PC-9 (cell line): Measurements from ENCODE around the gene SRL. TPM values are rescaled to one million over a fixed set of nuclear protein-coding genes. Genes with fewer than 3 reads are reported as not detected.

Experiments
- BruUV-seq: library from RNA; stranded (reverse); fragments of 400-500 nt; replicated peaks from 2 replicates; lab custom pipeline; 2021; lab: Mats Ljungman, UMichigan
- CTCF ChIA-PET: fragments of 300-600 bp; sonication (Branson Sonifier 250); formaldehyde crosslinking; loops from one replicate; lab custom pipeline; 2022; ENCODE audit warnings: antibody characterized with exemption; lab: Charles Lee
- POLR2A ChIA-PET: fragments of 300-600 bp; sonication (Branson Sonifier 250); formaldehyde crosslinking; loops from one replicate; lab custom pipeline; 2022; ENCODE audit warnings: antibody characterized with exemption; ENCODE audit not compliant: unreplicated experiment; lab: Charles Lee
- DNase-seq, 2 experiments: peaks; one replicate each; pipeline versions ENCODE4 v3.0.0 to v3.0.0-alpha.2; 2015 to 2022; ENCODE audit warnings: mixed read lengths in 1 of 2
- H2AFZ ChIP-seq: fragments of 200-600 bp; sonication (generic); 2 replicates; pipeline ENCODE4 v1.8.1; 2017; ENCODE audit warnings: antibody characterized with exemption
- H3F3A ChIP-seq: fragments of 200-600 bp; sonication (generic); 2 replicates; pipeline ENCODE4 v1.8.1; 2017; ENCODE audit warnings: antibody characterized with exemption, mild to moderate bottlenecking, low read depth; ENCODE audit not compliant: insufficient read depth
- H3K27ac ChIP-seq: fragments of 200-600 bp; sonication (generic); 2 replicates; pipeline ENCODE4 v1.6.1; 2016; ENCODE audit warnings: mixed run types
- H3K27me3 ChIP-seq: fragments of 200-600 bp; sonication (generic); 2 replicates; pipeline ENCODE4 v1.6.1; 2016; ENCODE audit warnings: low read depth, mixed run types; ENCODE audit not compliant: insufficient read depth
- H3K36me3 ChIP-seq: fragments of 200-600 bp; sonication (generic); 2 replicates; pipeline ENCODE4 v1.6.1; 2016; ENCODE audit warnings: low read depth, mixed run types
- H3K4me1 ChIP-seq: fragments of 200-600 bp; sonication (generic); replicated peaks from 2 replicates; pipeline ENCODE4 v1.6.1; 2016; ENCODE audit warnings: mixed run types; ENCODE audit not compliant: insufficient read depth
- H3K4me2 ChIP-seq: fragments of 200-600 bp; sonication (generic); 2 replicates; pipeline ENCODE4 v1.6.1; 2017; ENCODE audit warnings: mixed run types
- H3K4me3 ChIP-seq: fragments of 200-600 bp; sonication (generic); 2 replicates; pipeline ENCODE4 v1.6.1; 2016; ENCODE audit warnings: mixed run types
- H3K79me2 ChIP-seq: fragments of 200-600 bp; sonication (generic); 2 replicates; pipeline ENCODE4 v1.6.1; 2017; ENCODE audit warnings: low read depth, mixed run types
- H3K9me2 ChIP-seq: fragments of 200-600 bp; sonication (generic); 2 replicates; pipeline ENCODE4 v1.8.1; 2017; ENCODE audit warnings: mild to moderate bottlenecking; ENCODE audit not compliant: insufficient read depth
- H3K9me3 ChIP-seq: fragments of 200-600 bp; sonication (generic); 2 replicates; pipeline ENCODE4 v1.8.1; 2016; ENCODE audit warnings: low read depth; ENCODE audit not compliant: insufficient read depth
- H4K20me1 ChIP-seq: fragments of 200-600 bp; sonication (generic); 2 replicates; pipeline ENCODE4 v1.8.1; 2017; ENCODE audit not compliant: insufficient read depth
- EZH2 ChIP-seq: fragments of 200-600 bp; sonication (generic); IDR thresholded peaks from 2 replicates; pipeline ENCODE4 v1.8.0; 2017; ENCODE audit warnings: antibody characterized with exemption, low read depth
- intact Hi-C: fragments of 100-400 bp; cut with micrococcal nuclease; formaldehyde crosslinking; loops from one replicate; pipeline ENCODE4 v1.10.0; 2022; ENCODE audit not compliant: unreplicated experiment
- total RNA-seq: library from RNA; stranded (reverse); gene quantifications from 2 replicates; pipeline ENCODE4 v1.2.3, GENCODE V29; 2021
- TF ChIP-seq, protein P1 (sequence below): fragments of 200-600 bp; sonication (generic); conservative IDR thresholded peaks from 2 replicates; pipeline ENCODE4 v1.6.1; 2017; ENCODE audit warnings: mixed run types, antibody characterized with exemption, mild to moderate bottlenecking, moderate library complexity

The SRL gene
- total RNA-seq, 1 experiment from 2014 or later: not detected

- CTCF ChIA-PET: no interaction called here
- H4K20me1 ChIP-seq: peaks cover 48% of the 10 kb centered on the region
- H3K27ac ChIP-seq: no peak overlapping the region
- POLR2A ChIA-PET: no interaction called here
- no TSS peak for BruUV-seq
- no peaks in the 10 kb centered on the region for H3K4me1 ChIP-seq
- 0 out of 2 replicates have a peak, but pooled peaks cover 10% of the 10 kb centered on the region for H3K36me3 ChIP-seq
- no peaks in the 10 kb centered on the region for H3K9me2 ChIP-seq
- no peak for DNase-seq
- peaks cover 52% of the 10 kb centered on the region for H3K79me2 ChIP-seq
- TF ChIP-seq EZH2: no peak
- TF ChIP-seq, protein P1, sequence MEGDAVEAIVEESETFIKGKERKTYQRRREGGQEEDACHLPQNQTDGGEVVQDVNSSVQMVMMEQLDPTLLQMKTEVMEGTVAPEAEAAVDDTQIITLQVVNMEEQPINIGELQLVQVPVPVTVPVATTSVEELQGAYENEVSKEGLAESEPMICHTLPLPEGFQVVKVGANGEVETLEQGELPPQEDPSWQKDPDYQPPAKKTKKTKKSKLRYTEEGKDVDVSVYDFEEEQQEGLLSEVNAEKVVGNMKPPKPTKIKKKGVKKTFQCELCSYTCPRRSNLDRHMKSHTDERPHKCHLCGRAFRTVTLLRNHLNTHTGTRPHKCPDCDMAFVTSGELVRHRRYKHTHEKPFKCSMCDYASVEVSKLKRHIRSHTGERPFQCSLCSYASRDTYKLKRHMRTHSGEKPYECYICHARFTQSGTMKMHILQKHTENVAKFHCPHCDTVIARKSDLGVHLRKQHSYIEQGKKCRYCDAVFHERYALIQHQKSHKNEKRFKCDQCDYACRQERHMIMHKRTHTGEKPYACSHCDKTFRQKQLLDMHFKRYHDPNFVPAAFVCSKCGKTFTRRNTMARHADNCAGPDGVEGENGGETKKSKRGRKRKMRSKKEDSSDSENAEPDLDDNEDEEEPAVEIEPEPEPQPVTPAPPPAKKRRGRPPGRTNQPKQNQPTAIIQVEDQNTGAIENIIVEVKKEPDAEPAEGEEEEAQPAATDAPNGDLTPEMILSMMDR: no peak
- H3F3A ChIP-seq: peaks cover 15% of the 10 kb centered on the region; the same call in 1 of the 2 replicates
- H3K9me3 ChIP-seq: no peaks in the 10 kb centered on the region
- H3K27me3 ChIP-seq: no peaks in the 10 kb centered on the region
- no peak overlapping the region for H3K4me3 ChIP-seq
- no peak overlapping the region for H3K4me2 ChIP-seq
- no peak overlapping the region for H2AFZ ChIP-seq
- intact Hi-C loops: no loop called here
These were observed 21.9 kb upstream of the SRL start for GRCh38 chr16:4263504-4264436.

GRCh38 chr16:4262303-4262835 is 20.5 kb upstream of the SRL start:
- no peak overlapping the region for H3K27ac ChIP-seq
- no peaks in the 10 kb centered on the region for H3K4me1 ChIP-seq
- H3K36me3 ChIP-seq: 0 out of 2 replicates have a peak, but pooled peaks cover 10% of the 10 kb centered on the region
- no peaks in the 10 kb centered on the region for H3K27me3 ChIP-seq
- ChIA-PET CTCF (no interaction called here), POLR2A (no interaction called here)
- TF ChIP-seq, protein P1: no peak
- TF ChIP-seq EZH2: no peak
- H3K4me3 ChIP-seq: no peak overlapping the region
- H2AFZ ChIP-seq: no peak overlapping the region
- intact Hi-C loops: no loop called here
- no peaks in the 10 kb centered on the region for H3K9me3 ChIP-seq
- DNase-seq: no peak
- no peaks in the 10 kb centered on the region for H3K9me2 ChIP-seq
- peaks cover 48% of the 10 kb centered on the region for H4K20me1 ChIP-seq
- no TSS peak for BruUV-seq
- peaks cover 15% of the 10 kb centered on the region; the same call in 1 of the 2 replicates for H3F3A ChIP-seq
- no peak overlapping the region for H3K4me2 ChIP-seq
- peaks cover 40% of the 10 kb centered on the region for H3K79me2 ChIP-seq

GRCh38 chr16:4261557-4262172 is 19.8 kb upstream of the SRL start:
- DNase-seq: no peak
- no peak for TF ChIP-seq EZH2
- TF ChIP-seq, protein P1: peak; percentile 68

More at GRCh38 chr16:4261557-4262172, 19.8 kb upstream of the SRL start:
- intact Hi-C loops: no loop called here
- Histone ChIP-seq H4K20me1 (peaks cover 42% of the 10 kb centered on the region), H3K27ac (no peak overlapping the region), H3K4me1 (no peaks in the 10 kb centered on the region), H3K27me3 (no peaks in the 10 kb centered on the region), H3F3A (peaks cover 14% of the 10 kb centered on the region; the same call in 1 of the 2 replicates), H3K4me2 (no peak overlapping the region), H3K79me2 (peaks cover 33% of the 10 kb centered on the region), H3K4me3 (no peak overlapping the region), H3K36me3 (0 out of 2 replicates have a peak, but pooled peaks cover 10% of the 10 kb centered on the region), H3K9me3 (no peaks in the 10 kb centered on the region), H2AFZ (no peak overlapping the region), H3K9me2 (no peaks in the 10 kb centered on the region)
- ChIA-PET POLR2A (no interaction called here), CTCF (interaction anchor here (0.6 kb wide), 1 partner anchor 73 kb away, joined by 4 read pairs; no protein-coding TSS in a partner anchor)
- no TSS peak for BruUV-seq
